Endothelial cell of umbilical vein (primary cell): ENCODE measurements around the gene CCR3.

Experiments used
- CTCF ChIP-seq, 2 donors: IDR thresholded peaks; 1 replicate in 1 of 2; 2 replicates in 1 of 2; pipeline ENCODE4 v1.5.1; 2011; ENCODE audit warnings: low read length in 2 of 2, mild to moderate bottlenecking in 2 of 2, moderate library complexity in 2 of 2, control low read depth in 1 of 2, inconsistent platforms in 1 of 2, low read depth in 1 of 2; ENCODE audit not compliant: insufficient read depth in 1 of 2; ENCODE audit errors: extremely low read depth in 1 of 2
- EZH2 ChIP-seq: IDR thresholded peaks from 2 replicates; pipeline ENCODE4 v1.6.1; 2012; ENCODE audit warnings: borderline replicate concordance, low read depth, mild to moderate bottlenecking, moderate library complexity, low read length, inconsistent platforms; ENCODE audit not compliant: severe bottlenecking
- GATA2 ChIP-seq: IDR thresholded peaks from 2 replicates; pipeline ENCODE4 v1.7.0; 2011; ENCODE audit warnings: low read depth, mild to moderate bottlenecking, moderate library complexity, mixed read lengths, low read length; ENCODE audit not compliant: insufficient read length, insufficient read depth
- JUN ChIP-seq: IDR thresholded peaks from 2 replicates; pipeline ENCODE4 v1.6.1; 2011; ENCODE audit warnings: borderline replicate concordance, low read depth; ENCODE audit not compliant: insufficient read length, insufficient read depth
- MAX ChIP-seq: IDR thresholded peaks from 2 replicates; pipeline ENCODE4 v1.6.1; 2011; ENCODE audit not compliant: insufficient read depth, insufficient read length
- MYC ChIP-seq: IDR thresholded peaks from one replicate; pipeline ENCODE4 v1.6.1; 2011; ENCODE audit warnings: mild to moderate bottlenecking, low read depth, low read length
- POLR2A ChIP-seq: IDR thresholded peaks from 2 replicates; pipeline ENCODE4 v1.6.1; 2012; ENCODE audit warnings: low read depth, mild to moderate bottlenecking, control low read depth, low read length
- POLR2AphosphoS5 ChIP-seq: IDR thresholded peaks from 2 replicates; pipeline ENCODE4 v1.6.1; 2012; ENCODE audit warnings: low read depth, mild to moderate bottlenecking, control low read depth, low read length, moderate library complexity; ENCODE audit not compliant: insufficient read depth

GRCh38 chr3:46212101-46212500 is 30.2 kb upstream of the CCR3 start:
- TF ChIP-seq CTCF (IDR thresholded peaks at IDR 0.05; ENCODE audit: extremely low read depth in 1 of 2, insufficient read depth in 1 of 2, low read depth in 1 of 2, low read length in 2 of 2): no peak
- no peak for TF ChIP-seq POLR2AphosphoS5
- no peak for TF ChIP-seq EZH2
- no peak for TF ChIP-seq POLR2A
- no peak for TF ChIP-seq JUN
- no peak for TF ChIP-seq MAX
- TF ChIP-seq MYC: no peak
- TF ChIP-seq GATA2: no peak
